ENCODE measurements around the gene PPP2R5C. TPM values are rescaled to one million over a fixed set of nuclear protein-coding genes. Genes with fewer than 3 reads are reported as not detected.

PPP2R5C gene
- total and polyA plus RNA-seq, 8 donors: 103 to 176 (median 112) TPM

DNA sequence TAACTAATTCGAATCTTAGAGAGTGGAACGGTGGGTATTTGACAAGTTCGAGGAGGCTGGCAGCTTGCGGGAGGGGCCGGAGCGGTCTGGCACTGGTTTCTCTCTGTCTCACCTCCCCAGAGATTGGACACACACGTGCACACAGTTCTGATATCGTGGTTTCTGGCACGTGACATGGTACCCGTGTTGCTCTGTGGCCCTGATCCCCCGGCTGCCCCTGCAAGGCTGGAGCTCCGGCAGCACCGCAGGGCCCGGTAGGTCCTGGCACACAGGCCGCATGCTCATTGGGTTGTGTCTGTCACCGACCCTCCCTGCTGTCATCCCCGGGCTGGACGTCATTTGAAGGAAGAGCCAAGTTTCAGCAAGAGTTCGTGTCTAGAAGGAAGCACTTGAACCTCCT lies 82.7 kb downstream of the PPP2R5C start:
- Histone ChIP-seq H3K4me1 (peaks cover 0 to 39% of the 10 kb centered on the region in 2 donors), H3K27ac (no peak overlapping the region), H3K36me3 (no peaks in the 10 kb centered on the region), H3K4me3 (no peak overlapping the region), H3K27me3 (no peaks in the 10 kb centered on the region), H3K9me3 (no peaks in the 10 kb centered on the region)
- DNase-seq (no peak), ATAC-seq (no peak)
- intact Hi-C loops (cut with DNase I): no loop called here
- TF ChIP-seq CTCF (IDR thresholded peaks at IDR 0.05): no peak

- no peak for ATAC-seq
- Histone ChIP-seq H3K27ac (no peak overlapping the region), H3K9me3 (no peaks in the 10 kb centered on the region), H3K4me3 (no peak overlapping the region), H3K27me3 (no peaks in the 10 kb centered on the region), H3K36me3 (no peaks in the 10 kb centered on the region), H3K4me1 (peaks cover 0 to 40% of the 10 kb centered on the region in 2 donors)
- no peak for TF ChIP-seq CTCF (IDR thresholded peaks at IDR 0.05)
- DNase-seq: no peak
- intact Hi-C loops (cut with DNase I): no loop called here
These were observed 83.2 kb downstream of the PPP2R5C start for GRCh38 chr14:101844751-101845150.

- intact Hi-C loops (cut with DNase I): no loop called here
- ATAC-seq (no peak), DNase-seq (no peak)
- no peak overlapping the region for H3K4me3 ChIP-seq
- H3K36me3 ChIP-seq: no peaks in the 10 kb centered on the region
- TF ChIP-seq CTCF (IDR thresholded peaks at IDR 0.05): no peak
- no peak overlapping the region for H3K27ac ChIP-seq
- no peaks in the 10 kb centered on the region for H3K27me3 ChIP-seq
- H3K4me1 ChIP-seq: peaks cover 0 to 47% of the 10 kb centered on the region in 2 donors
- no peaks in the 10 kb centered on the region for H3K9me3 ChIP-seq
These were observed 84.0 kb downstream of the PPP2R5C start for GRCh38 chr14:101845496-101845895.

DNA sequence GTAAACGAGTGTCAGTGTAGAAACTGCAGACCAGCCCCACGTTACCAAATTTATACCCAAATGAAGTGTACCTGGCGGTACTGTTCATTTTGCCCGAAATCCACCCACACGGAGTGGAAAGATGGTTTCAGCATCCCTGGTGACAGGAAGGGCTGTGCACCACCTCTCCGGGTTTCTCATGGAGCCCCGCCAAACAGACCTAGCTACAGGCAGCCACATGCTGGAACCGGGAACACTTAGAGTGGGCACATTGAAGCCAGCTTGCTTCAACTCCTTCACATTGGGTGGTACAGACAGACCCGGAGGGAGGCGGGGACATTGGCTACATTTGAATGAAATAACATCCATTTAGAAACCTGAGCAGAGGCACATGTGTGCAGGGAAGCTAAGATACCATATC lies 84.4 kb downstream of the PPP2R5C start:
- no peak for ATAC-seq
- H3K27me3 ChIP-seq: no peaks in the 10 kb centered on the region
- H3K4me1 ChIP-seq: peaks cover 0 to 50% of the 10 kb centered on the region in 2 donors
- no peak overlapping the region for H3K4me3 ChIP-seq
- DNase-seq: no peak
- H3K9me3 ChIP-seq: no peaks in the 10 kb centered on the region
- H3K27ac ChIP-seq: no peak overlapping the region
- intact Hi-C loops (cut with DNase I): no loop called here
- no peaks in the 10 kb centered on the region for H3K36me3 ChIP-seq
- no peak for TF ChIP-seq CTCF (IDR thresholded peaks at IDR 0.05)

- no peaks in the 10 kb centered on the region for H3K27me3 ChIP-seq
- TF ChIP-seq CTCF (IDR thresholded peaks at IDR 0.05): no peak
- intact Hi-C loops (cut with DNase I): no loop called here
- H3K36me3 ChIP-seq: no peaks in the 10 kb centered on the region
- ATAC-seq (no peak), DNase-seq (no peak)
- peaks cover 3 to 70% of the 10 kb centered on the region in 2 donors for H3K4me1 ChIP-seq
- H3K27ac ChIP-seq: no peak overlapping the region
- H3K4me3 ChIP-seq: no peak overlapping the region
- H3K9me3 ChIP-seq: no peaks in the 10 kb centered on the region
These were observed 87.6 kb downstream of the PPP2R5C start for GRCh38 chr14:101849125-101849524.

Data from left lung (tissue), 10 donors.